Sigmoid colon (tissue), 4 donors: Measurements from ENCODE around the gene RASGRP3.

ENCODE experiments used
- EP300 ChIP-seq, 4 donors: sonication (generic); formaldehyde crosslinking; IDR thresholded peaks; one replicate each; pipeline ENCODE4 v1.6.1; 2017; ENCODE audit warnings: antibody characterized with exemption in 4 of 4
- POLR2A ChIP-seq, 2 donors: fragments of 450-650 bp; IDR thresholded peaks; one replicate each; pipeline ENCODE4 v1.6.1; 2016; ENCODE audit warnings: antibody characterized with exemption in 2 of 2, mild to moderate bottlenecking in 2 of 2, moderate library complexity in 2 of 2
- POLR2AphosphoS5 ChIP-seq, 4 donors: sonication (generic); formaldehyde crosslinking; IDR thresholded peaks; one replicate each; pipeline ENCODE4 v1.6.1; 2017; ENCODE audit warnings: antibody characterized with exemption in 4 of 4
- TF ChIP-seq, protein P1 (sequence below), 4 experiments: fragments of 450-650 bp in 3 of 4; fragments of 200-600 bp in 1 of 4; IDR thresholded peaks; one replicate each; pipeline ENCODE4 v1.5.1; 2016 to 2019; ENCODE audit warnings: antibody characterized with exemption in 4 of 4, mild to moderate bottlenecking in 3 of 4, moderate library complexity in 2 of 4

- TF ChIP-seq POLR2A (IDR thresholded peaks at IDR 0.05) (no peak), EP300 (IDR thresholded peaks at IDR 0.05) (no peak), POLR2AphosphoS5 (IDR thresholded peaks at IDR 0.05) (no peak)
- TF ChIP-seq, protein P1, sequence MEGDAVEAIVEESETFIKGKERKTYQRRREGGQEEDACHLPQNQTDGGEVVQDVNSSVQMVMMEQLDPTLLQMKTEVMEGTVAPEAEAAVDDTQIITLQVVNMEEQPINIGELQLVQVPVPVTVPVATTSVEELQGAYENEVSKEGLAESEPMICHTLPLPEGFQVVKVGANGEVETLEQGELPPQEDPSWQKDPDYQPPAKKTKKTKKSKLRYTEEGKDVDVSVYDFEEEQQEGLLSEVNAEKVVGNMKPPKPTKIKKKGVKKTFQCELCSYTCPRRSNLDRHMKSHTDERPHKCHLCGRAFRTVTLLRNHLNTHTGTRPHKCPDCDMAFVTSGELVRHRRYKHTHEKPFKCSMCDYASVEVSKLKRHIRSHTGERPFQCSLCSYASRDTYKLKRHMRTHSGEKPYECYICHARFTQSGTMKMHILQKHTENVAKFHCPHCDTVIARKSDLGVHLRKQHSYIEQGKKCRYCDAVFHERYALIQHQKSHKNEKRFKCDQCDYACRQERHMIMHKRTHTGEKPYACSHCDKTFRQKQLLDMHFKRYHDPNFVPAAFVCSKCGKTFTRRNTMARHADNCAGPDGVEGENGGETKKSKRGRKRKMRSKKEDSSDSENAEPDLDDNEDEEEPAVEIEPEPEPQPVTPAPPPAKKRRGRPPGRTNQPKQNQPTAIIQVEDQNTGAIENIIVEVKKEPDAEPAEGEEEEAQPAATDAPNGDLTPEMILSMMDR (IDR thresholded peaks at IDR 0.05), result no peak
These were observed 110.3 kb downstream of the RASGRP3 start for GRCh38 chr2:33586766-33587165.
